HG02938 (cell line): Measurements from ENCODE around the gene MPL.

ENCODE experiments used
- ATAC-seq: cut with Tn5 transposase; IDR thresholded peaks from one replicate; pipeline ENCODE4 v1.9.1; 2021; ENCODE audit warnings: mild to moderate bottlenecking, moderate library complexity; ENCODE audit not compliant: unreplicated experiment

Gene MPL

GRCh38 chr1:43305926-43306687 is 31.5 kb upstream of the MPL start:
- no peak for ATAC-seq

GRCh38 chr1:43306688-43307457 is 30.7 kb upstream of the MPL start:
- no peak for ATAC-seq

- no peak for ATAC-seq
Observed at GRCh38 chr1:43307458-43308158, 30.0 kb upstream of the MPL start.

GRCh38 chr1:43308635-43309404 is 28.8 kb upstream of the MPL start:
- no peak for ATAC-seq

GRCh38 chr1:43309405-43310025 is 28.1 kb upstream of the MPL start:
- ATAC-seq = no peak

GRCh38 chr1:43311521-43311920 is 26.1 kb upstream of the MPL start:
- ATAC-seq = no peak

- no peak for ATAC-seq
Observed at GRCh38 chr1:43312212-43312623, 25.4 kb upstream of the MPL start.

- ATAC-seq = no peak
Observed at GRCh38 chr1:43312663-43313515, 24.7 kb upstream of the MPL start.

GRCh38 chr1:43313771-43314170 is 23.8 kb upstream of the MPL start:
- no peak for ATAC-seq

- no peak for ATAC-seq
Observed at GRCh38 chr1:43314233-43314632, 23.4 kb upstream of the MPL start.

- ATAC-seq = no peak
Observed at GRCh38 chr1:43315481-43315880, 22.1 kb upstream of the MPL start.

- ATAC-seq = no peak
Observed at GRCh38 chr1:43315963-43316737, 21.5 kb upstream of the MPL start.

GRCh38 chr1:43316738-43317520 is 20.7 kb upstream of the MPL start:
- no peak for ATAC-seq

GRCh38 chr1:43317817-43318471 is 19.7 kb upstream of the MPL start:
- ATAC-seq = no peak

- no peak for ATAC-seq
Observed at GRCh38 chr1:43318831-43319230, 18.8 kb upstream of the MPL start.

GRCh38 chr1:43319288-43319687 is 18.3 kb upstream of the MPL start:
- no peak for ATAC-seq

GRCh38 chr1:43319766-43320165 is 17.9 kb upstream of the MPL start:
- ATAC-seq = no peak
